Measurements from ENCODE around the gene SLC10A7. TPM values are rescaled to one million over a fixed set of nuclear protein-coding genes. Genes with fewer than 3 reads are reported as not detected.

Gene SLC10A7
- total and polyA plus RNA-seq, 2 of the 13 experiments (the other 11 are each of a cell fraction or from before 2014, with no cell fraction given): 18.5 to 18.8 TPM

GRCh38 chr4:146462251-146462650 lies 59.5 kb downstream of the SLC10A7 start (continued):
- TF ChIP-seq AHDC1 (CRISPR knock-in tag; IDR thresholded peaks at IDR 0.05; ENCODE audit: borderline replicate concordance): no peak
- no peak for TF ChIP-seq ZNF276 (CRISPR knock-in tag; IDR thresholded peaks at IDR 0.05; ENCODE audit: low read depth)
- no peak for TF ChIP-seq KLF13 (CRISPR knock-in tag; IDR thresholded peaks at IDR 0.05)
- no peak for TF ChIP-seq TBL1XR1 (IDR thresholded peaks at IDR 0.05; ENCODE audit: borderline replicate concordance, low read length, partially characterized antibody)

- H3K9ac ChIP-seq (ENCODE audit: insufficient read depth, low read depth, low read length): no peak overlapping the region
- WGBS (ENCODE audit: low lambda C conversion rate): 88% methylated on average over 1 of the region's 1 CpG
- H2AFZ ChIP-seq (ENCODE audit: low read length): no peak overlapping the region
- no peaks in the 10 kb centered on the region for H3K36me3 ChIP-seq (replicated peaks in 1 of 2; ENCODE audit: control insufficient read depth in 1 of 2, insufficient read depth in 2 of 2, low read length in 2 of 2)
- CTCF ChIA-PET (ENCODE audit: low intra/inter-chr PET ratio, low total read pairs): no interaction called here
- POLR2A ChIA-PET: no interaction called here
- H4K20me1 ChIP-seq (ENCODE audit: insufficient read depth, low read length): no peaks in the 10 kb centered on the region
- H3K27me3 ChIP-seq (ENCODE audit: control insufficient read depth in 1 of 2, insufficient read depth in 2 of 2, low read length in 2 of 2): no peaks in the 10 kb centered on the region
- no peak overlapping the region for H3K27ac ChIP-seq (ENCODE audit: extremely low read length, insufficient read depth, low read length)
- no TSS peak for BruUV-seq (replicated peaks)
- in situ Hi-C loops (cut with HindIII; ENCODE audit: extremely low pct_ligation_motif_present, low pct_unique_long_range_greater_than_20kb): no loop called here
- H3K79me2 ChIP-seq (ENCODE audit: insufficient read depth, low read length): no peaks in the 10 kb centered on the region
- no peak for FAIRE-seq
- H3K4me3 ChIP-seq (replicated peaks in 1 of 3; ENCODE audit: insufficient read depth in 1 of 3, low read depth in 2 of 3, low read length in 3 of 3): no peak overlapping the region
- intact Hi-C loops (cut with micrococcal nuclease; ENCODE audit: unreplicated experiment): no loop called here
- no peak for ATAC-seq
- no peak for DNase-seq (ENCODE audit: low spot score)
- no peak overlapping the region for H3K4me2 ChIP-seq (ENCODE audit: low read depth, low read length)
- no peaks in the 10 kb centered on the region for H3K9me3 ChIP-seq (ENCODE audit: low read length)
- H3K4me1 ChIP-seq (ENCODE audit: insufficient read depth, low read length): no peaks in the 10 kb centered on the region
- no peak for TF ChIP-seq ZNF407 (CRISPR knock-in tag; IDR thresholded peaks at IDR 0.05; ENCODE audit: not compliant biosample characterization)
Observed at GRCh38 chr4:146458594-146458993, 63.1 kb downstream of the SLC10A7 start.

Measured in HepG2 (cell line).